Raji (cell line): ENCODE data around the gene MRPL53.

Source experiments
- POLR2A ChIP-seq: IDR thresholded peaks from 2 replicates; pipeline ENCODE4 v1.6.1; 2011; ENCODE audit warnings: low read depth, low read length, control low read depth; ENCODE audit not compliant: insufficient read depth

MRPL53 gene

DNA sequence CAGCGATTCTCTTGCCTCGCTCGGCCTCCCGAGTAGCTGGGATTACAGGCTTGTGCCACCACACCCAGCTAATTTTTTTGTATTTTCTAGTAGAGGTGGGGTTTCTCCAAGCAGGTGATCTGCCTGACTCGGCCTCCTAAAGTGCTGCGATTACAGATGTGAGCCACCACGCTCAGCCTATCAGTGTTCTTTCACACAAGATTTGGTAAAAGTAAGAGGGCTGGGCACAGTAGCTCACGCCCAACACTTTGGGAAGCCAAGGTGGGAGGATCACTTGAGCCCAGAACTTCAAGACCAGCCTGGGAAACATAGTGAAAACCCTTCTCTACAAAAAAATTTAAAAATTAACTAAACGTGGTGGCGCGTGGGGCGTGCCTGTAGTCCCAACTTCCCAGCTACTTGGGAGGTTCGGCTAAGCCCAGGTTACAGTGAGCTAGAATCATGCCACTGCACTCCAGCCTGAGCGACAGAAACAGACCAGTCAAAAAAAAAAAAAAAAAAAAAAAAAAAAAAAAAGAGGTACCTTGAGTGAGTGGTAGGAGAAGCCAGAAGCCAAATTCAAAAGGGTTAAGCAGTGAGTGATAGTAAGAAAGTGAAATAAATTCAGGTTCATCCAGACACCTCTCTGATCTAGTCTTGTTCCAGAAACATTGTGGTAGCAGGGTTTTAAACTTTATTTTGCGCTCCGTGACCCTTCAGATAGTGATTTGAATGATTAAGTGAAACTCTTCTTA, 981 bp downstream of the MRPL53 start:
- no peak for TF ChIP-seq POLR2A

DNA sequence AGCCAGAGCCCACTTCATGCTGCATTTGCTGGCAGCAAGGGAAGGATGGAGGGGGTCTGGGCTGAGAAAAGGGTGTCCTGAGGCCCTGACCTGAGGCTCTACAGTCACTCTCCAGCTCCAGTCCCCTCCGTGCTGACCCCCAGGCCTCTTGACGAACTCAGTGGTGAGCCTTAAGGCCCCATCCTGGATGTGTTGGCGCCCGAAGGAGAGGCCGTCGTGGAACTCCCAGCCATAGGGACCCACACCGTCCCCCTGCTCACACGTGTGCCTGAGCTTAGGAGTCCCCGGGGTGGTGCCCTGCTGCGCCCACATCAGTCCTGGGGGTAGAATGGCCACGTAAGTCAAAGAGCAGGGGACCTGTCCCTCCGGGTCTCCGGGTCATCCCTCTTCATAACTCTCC, 8.1 kb downstream of the MRPL53 start:
- no peak for TF ChIP-seq POLR2A

- no peak for TF ChIP-seq POLR2A
These were observed 9.7 kb downstream of the MRPL53 start for GRCh38 chr2:74462786-74463105.

- peak; percentile 7; the same call in 1 of the 2 replicates for TF ChIP-seq POLR2A
These were observed 10.3 kb downstream of the MRPL53 start for GRCh38 chr2:74462054-74462785.

DNA sequence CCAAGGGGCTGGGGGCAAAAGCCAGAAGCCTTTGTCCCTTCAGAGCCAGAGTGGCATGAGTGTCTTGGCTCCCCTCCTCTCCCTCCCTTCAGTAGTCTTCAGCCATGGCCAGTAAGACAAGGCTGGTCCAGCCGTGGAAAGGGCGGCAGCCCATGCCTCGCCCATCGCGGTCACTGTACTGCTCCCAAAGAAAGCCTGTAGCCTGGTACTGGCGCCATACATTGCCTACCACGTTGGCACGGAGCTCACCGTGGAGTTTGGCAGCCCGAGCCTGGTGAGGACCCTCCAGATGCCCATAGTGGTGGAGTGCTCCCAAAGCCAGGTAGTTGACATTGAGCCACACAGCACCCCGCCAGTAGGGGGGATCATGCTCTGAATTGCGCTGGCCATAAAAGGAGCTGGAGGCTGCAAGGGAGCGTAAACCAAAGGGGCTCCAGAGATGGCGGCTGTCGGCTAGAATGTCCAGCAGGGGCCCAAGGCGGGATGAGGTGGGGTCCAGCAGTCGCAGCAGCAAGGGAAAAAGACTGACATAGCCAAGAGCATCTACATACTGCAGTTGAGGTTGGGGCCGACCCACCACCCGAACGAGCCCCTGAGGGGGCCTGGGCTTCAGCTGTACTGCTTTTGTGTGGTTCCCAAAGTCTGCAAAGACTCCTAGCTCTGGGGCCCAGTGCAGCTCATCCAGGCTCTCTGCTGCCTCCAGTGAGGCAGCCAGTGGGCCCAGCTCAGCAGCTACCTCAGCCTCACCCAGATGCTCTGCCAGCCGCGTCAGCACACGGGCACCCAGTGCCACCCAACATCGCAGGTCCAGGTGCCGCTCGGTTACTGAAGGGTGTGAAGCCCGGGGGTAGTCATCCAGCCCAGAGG, 11.1 kb downstream of the MRPL53 start:
- peak; percentile 1; the same call in 1 of the 2 replicates for TF ChIP-seq POLR2A

DNA sequence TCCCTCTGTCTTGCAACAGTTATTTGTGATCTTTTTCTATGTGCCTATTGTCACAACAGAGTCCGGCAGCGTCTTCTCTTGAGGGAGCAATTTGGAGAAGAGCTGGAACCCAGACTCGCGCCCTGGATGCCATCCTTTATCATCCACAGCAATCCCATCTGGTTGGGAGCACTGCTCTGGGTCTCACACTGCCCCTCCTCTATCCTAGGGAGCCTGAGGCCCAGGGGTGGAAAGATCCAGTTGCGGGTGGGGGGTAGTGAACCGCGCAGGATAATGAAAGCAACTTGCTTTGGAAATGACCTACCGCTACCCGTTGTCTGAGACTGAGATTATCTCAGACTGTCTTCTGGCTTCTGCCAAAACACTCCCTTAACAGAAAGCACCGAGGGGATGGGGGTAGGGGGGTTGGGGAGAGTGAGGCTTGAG, 13.5 kb downstream of the MRPL53 start:
- no peak; the same call in 1 of the 2 replicates for TF ChIP-seq POLR2A

DNA sequence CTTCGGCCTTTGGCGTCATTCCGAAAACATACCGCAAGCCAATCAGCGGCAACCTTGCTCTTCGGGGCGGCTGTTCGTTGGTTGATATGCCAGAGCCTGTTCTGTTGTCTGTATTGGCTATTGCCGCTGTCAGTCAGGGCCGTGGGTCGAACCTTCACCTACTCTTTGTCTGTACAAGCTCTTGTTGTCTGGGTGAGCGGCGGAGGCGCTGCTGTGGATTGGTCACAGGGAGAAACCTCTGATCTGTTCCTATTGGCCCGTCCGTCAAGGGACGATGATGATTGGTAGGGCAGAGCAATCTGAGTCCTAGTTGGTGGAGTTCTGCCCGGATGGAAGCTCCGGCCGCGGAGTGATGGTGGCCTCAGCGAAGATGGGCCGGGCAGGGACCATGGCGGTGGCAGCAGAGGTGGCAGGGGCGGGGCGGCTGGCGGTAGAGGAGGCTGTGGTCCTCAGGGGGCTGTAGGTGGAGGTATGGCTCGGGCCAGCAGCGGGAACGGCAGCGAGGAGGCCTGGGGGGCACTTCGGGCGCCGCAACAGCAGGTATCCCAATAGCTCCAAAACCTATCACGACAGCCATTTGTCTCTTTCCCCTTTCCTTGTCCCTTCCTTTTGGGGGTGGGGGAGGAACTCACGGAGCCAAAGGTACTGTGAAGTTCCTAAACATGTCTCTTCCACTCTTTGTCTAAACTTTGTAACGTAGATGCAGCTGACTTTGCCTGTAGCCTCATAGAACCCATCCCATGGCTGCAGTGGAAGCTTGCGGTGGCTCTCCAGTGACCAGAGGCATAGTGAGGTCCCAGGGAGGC, 14.1 kb downstream of the MRPL53 start, which contains the start of gene WBP1:
Gene WBP1, plus strand, starts transcription at position 307 of the 806 bp plus-strand sequence. Its CDS starts 165 bp downstream, at position 472.
- TF ChIP-seq POLR2A = peak; percentile 46

DNA sequence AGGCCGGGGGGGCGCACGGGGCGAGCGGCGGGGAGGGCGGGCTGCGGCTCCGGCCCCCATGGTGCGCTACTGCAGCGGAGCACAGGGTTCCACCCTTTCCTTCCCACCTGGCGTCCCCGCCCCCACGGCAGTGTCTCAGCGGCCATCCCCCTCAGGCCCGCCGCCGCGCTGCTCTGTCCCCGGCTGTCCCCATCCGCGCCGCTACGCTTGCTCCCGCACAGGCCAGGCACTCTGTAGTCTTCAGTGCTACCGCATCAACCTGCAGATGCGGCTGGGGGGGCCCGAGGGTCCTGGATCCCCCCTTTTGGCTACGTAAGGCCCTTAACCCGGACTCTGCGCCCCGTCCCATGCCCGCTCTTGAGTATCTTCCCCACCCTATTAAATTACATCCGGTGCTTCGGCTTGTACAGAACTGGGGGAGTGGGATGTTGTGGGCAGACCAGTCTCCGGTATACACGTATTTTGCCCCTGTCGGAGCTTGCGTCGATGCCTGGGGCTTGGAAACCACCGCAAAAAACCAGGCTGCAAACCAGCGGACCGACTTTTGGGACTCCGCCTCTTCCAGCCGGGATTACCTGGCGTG, 14.8 kb downstream of the MRPL53 start:
- TF ChIP-seq POLR2A = peak; percentile 46

DNA sequence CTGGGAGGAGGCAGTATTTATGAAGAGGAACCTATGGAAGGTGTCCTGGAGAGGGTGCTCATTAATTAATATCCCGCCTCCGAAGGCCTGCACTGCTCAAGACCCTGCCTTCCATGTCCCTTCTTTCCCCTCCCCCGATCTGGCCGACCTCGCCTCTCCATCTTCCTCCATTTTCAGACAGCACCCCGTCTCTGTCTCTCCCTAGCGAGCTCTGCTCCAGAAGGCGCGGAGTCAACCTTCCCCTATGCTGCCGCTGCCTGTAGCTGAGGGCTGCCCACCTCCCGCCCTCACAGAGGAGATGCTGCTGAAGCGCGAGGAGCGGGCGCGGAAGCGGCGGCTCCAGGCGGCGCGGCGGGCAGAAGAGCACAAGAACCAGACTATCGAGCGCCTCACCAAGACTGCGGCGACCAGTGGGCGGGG, 15.3 kb downstream of the MRPL53 start:
- no peak; the same call in none of the 2 replicates for TF ChIP-seq POLR2A

DNA sequence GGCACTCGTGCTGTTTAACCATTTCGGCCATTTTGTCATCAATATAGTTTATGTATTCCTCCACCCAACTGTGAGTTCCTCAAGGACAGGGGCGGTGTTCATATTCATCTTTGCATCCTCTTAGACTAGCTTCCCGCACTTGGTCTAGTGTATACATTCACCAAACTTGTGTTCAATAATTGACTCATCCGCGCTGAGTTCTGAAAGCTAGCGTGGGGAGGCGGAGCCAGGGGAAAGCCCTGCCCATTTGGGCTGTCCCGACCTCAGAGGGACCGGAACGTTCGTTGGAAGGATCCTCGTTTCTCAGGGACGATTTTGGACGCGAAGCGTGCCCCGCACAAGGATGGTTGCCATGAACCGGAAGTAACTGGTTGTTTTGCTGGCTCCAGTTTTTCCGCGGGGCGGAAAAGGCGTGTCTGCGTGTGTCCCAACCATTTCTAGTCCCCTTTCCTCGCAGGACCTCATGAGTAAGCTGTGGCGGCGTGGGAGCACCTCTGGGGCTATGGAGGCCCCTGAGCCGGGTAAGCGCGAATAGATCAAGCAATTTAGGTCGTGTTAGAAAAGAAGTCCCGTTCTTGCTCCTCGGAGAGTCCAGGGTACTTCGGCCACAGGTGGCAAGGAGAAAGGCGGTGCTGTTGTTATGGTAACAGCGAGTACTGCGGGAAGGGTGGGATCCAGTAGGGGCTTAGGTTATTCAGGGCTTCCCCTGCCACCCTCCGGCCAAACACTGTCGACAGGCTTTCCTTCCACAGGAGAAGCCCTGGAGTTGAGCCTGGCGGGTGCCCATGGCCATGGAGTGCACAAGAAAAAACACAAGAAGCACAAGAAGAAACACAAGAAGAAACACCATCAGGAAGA, 17.6 kb downstream of the MRPL53 start, which contains the start of gene INO80B:
Gene INO80B, plus strand, starts transcription at position 434 of the 858 bp plus-strand sequence. Its CDS starts 30 bp downstream, at position 464.
- peak; percentile 81 for TF ChIP-seq POLR2A

DNA sequence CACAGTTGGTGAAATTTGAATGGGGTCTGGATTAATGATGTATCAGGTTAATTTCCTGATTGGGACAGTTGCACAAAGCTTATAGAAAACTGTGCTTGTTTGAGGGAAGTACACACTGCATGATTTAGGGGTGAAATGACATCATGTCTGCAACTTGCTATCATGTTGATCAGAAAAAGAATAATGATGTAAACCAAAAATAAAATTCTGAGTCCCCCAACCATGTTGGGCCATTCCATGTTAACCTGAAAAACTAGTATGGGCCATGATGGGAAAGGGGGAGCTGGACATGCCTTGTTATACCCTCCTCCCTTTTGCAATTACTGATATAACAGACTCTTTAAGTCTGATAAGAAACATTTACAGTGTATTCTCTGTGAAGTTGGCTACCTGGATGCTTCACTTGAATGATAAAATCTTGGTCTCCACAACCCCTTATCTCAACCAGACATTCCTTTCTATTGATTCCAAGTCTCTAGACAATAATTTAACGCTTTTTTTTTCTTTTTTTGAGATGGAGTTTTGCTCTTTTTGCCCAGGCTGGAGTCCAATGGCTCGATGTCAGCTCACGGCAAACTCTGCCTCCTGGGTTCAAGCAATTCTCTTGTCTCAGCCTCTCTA, 21.8 kb downstream of the MRPL53 start:
- TF ChIP-seq POLR2A = no peak

DNA sequence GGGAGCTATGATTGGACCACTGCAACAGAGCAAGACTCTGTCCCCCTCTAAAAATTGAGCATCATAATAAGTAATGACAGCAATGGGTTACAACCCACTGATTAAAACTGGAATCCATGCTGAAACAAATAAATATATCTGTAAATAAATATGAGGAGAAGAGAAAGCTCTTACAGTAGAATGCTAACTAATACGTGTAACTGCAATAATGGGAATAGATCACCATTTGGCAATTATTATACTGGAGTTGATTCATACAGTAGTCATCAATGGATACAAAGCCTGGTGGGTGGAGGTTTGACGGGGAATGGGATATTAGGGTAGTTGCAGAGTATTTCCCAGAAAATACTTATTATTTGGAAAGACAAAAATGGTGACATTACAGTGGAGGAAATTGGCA, 23.7 kb downstream of the MRPL53 start:
- TF ChIP-seq POLR2A = no peak
